Keratinocyte (primary cell): ENCODE results near the gene FBXO15.

ENCODE experiments used
- EZH2 ChIP-seq: IDR thresholded peaks from one replicate; pipeline ENCODE4 v1.6.1; 2012; ENCODE audit warnings: inconsistent platforms, mild to moderate bottlenecking, low read length, moderate library complexity
- TF ChIP-seq, protein P1 (sequence below), 3 experiments: IDR thresholded peaks in 1 of 3; conservative IDR thresholded peaks in 1 of 3; optimal IDR thresholded peaks in 1 of 3; 2 replicates in 2 of 3; 3 replicates in 1 of 3; pipeline versions ENCODE3 to v1.5.1; 2011; ENCODE audit warnings: low read length in 3 of 3, mild to moderate bottlenecking in 3 of 3, moderate library complexity in 2 of 3, control low read depth in 1 of 3, inconsistent platforms in 1 of 3; ENCODE audit not compliant: insufficient read depth in 2 of 3; ENCODE audit errors: extremely low read depth in 1 of 3

DNA sequence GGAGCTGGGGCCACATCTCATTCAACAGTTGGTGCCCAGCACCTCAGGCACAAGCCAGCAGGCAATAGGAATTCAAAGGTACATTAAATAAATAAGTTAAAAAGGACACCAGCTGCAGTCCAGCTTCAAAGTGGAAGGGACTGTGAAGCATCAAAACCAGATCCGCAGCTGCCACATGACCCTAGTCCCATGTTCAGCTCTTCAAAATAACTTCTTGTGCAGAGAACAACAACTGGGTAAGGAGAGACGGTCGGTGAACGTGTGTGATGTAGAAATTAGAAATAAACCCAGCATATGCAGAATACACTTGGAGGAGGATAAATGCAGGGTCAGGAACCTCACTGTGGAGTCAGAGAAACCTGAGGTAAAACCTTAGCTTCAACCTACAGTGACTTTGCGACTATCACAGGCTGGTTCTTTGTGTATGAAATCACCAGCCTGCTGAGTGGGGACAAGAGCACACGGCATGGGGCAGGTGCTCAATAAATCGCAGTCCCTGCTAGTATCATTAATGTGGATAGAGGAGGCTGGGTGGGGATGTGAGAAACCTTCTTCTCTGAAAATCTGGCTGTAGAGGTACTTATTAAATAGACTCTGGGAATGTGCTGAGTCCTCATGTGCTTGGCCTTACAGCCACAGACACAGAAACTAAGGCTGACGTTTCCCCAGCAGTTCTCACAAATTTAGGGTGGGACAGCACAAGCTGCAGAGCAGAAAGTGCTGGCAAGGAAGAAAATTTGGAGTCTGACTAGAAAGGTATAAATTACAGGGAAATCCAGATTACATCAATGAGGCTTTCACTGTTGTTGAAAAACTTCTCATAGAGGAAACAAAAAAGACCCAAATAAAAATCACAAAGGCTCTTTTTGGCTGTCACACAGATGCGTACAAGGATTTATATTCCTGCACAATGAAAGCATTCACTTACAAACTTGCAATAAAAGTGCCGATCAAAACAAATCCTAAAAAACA is 20.7 kb downstream of the FBXO15 start:
- TF ChIP-seq, protein P1, sequence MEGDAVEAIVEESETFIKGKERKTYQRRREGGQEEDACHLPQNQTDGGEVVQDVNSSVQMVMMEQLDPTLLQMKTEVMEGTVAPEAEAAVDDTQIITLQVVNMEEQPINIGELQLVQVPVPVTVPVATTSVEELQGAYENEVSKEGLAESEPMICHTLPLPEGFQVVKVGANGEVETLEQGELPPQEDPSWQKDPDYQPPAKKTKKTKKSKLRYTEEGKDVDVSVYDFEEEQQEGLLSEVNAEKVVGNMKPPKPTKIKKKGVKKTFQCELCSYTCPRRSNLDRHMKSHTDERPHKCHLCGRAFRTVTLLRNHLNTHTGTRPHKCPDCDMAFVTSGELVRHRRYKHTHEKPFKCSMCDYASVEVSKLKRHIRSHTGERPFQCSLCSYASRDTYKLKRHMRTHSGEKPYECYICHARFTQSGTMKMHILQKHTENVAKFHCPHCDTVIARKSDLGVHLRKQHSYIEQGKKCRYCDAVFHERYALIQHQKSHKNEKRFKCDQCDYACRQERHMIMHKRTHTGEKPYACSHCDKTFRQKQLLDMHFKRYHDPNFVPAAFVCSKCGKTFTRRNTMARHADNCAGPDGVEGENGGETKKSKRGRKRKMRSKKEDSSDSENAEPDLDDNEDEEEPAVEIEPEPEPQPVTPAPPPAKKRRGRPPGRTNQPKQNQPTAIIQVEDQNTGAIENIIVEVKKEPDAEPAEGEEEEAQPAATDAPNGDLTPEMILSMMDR (optimal IDR thresholded peaks at IDR 0.05 in 1 of 3, IDR thresholded peaks at IDR 0.05 in 1 of 3, conservative IDR thresholded peaks at IDR 0.05 in 1 of 3; ENCODE audit: extremely low read depth in 1 of 3, insufficient read depth in 2 of 3, low read length in 3 of 3), result no peak
- TF ChIP-seq EZH2, result no peak
